ENCODE measurements around the gene BTBD2. TPM values are rescaled to one million over a fixed set of nuclear protein-coding genes. Genes with fewer than 3 reads are reported as not detected.

The BTBD2 gene
- total and polyA plus RNA-seq, 12 donors = 11.8 to 122 (median 78.1) TPM

GRCh38 chr19:2053601-2054389 lies 38.3 kb upstream of the BTBD2 start:
- peaks cover 29 to 35% of the 10 kb centered on the region in 2 donors for H3K4me1 ChIP-seq (replicated peaks in 1 of 2)
- peak in 5 of 7 donors; percentile 69 to 89 (median 75) for DNase-seq
- intact Hi-C loops (cut with DNase I) = no loop called here

DNA sequence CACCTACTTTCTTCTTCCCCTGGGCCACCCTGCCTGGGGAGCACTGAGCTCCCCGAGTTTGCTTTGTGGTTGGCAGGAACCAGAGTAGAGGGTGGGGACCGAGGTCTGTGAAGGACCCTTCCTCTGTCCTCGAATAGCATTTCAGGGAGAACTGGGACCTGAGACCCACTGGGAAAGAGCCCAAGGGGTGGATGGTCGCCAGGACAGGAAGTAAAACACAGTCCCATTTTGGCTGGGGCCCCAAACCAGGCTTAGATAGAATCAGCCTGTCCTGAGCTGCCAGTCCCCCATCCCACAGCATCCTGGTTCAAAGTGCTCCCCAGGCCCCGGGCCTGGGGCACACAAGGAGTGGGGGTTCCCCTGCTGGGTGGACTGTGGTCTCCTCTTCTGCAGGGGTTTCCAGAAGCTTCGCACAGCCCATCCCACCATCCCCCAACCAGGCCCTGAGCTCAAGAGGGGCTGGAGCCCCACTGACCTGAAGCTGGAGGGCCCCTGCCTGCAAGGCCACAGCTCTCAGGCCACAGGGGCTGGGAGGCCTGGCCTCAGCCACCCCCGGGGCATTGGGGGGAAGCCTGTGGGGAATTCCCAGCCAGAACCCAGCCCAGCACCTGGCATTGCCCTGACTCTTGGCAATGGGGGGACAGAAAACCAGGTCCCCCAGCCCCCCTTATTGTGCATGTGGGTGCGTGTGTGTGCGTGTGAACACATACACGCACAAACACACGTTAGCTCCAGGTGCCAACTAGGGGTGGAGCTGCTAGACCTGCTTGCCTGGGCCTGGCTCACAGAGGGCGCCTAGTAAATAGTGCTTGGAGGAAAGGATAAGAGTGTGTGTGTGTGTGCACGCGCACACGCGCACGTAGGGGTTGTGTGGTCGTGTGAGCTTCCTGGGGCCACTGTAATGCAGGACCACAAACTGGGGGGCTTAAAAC lies 36.5 kb upstream of the BTBD2 start:
- Histone ChIP-seq H3K27ac (peak overlapping the region in 4 of 5 donors; percentile 64 to 99 (median 98)), H3K4me1 (replicated peaks in 1 of 2) (peaks cover 46 to 51% of the 10 kb centered on the region in 2 donors), H3K4me3 (peak overlapping the region in 1 of 4 donors; percentile 99), H3K27me3 (no peaks in the 10 kb centered on the region), H3K9me3 (replicated peaks in 1 of 3) (no peaks in the 10 kb centered on the region), H3K36me3 (replicated peaks in 1 of 2) (peaks cover 0 to 12% of the 10 kb centered on the region in 2 donors)
- intact Hi-C loops (cut with DNase I) = no loop called here
- DNase-seq = peak in 3 of 7 donors; percentile 50 to 79 (median 69)
- WGBS, 4 donors = 48 to 58% (median 56%) methylated on average over 15 to 18 of the region's 18 CpGs
- TF ChIP-seq POLR2A (IDR thresholded peaks at IDR 0.05) = no peak
- TF ChIP-seq, protein P1, sequence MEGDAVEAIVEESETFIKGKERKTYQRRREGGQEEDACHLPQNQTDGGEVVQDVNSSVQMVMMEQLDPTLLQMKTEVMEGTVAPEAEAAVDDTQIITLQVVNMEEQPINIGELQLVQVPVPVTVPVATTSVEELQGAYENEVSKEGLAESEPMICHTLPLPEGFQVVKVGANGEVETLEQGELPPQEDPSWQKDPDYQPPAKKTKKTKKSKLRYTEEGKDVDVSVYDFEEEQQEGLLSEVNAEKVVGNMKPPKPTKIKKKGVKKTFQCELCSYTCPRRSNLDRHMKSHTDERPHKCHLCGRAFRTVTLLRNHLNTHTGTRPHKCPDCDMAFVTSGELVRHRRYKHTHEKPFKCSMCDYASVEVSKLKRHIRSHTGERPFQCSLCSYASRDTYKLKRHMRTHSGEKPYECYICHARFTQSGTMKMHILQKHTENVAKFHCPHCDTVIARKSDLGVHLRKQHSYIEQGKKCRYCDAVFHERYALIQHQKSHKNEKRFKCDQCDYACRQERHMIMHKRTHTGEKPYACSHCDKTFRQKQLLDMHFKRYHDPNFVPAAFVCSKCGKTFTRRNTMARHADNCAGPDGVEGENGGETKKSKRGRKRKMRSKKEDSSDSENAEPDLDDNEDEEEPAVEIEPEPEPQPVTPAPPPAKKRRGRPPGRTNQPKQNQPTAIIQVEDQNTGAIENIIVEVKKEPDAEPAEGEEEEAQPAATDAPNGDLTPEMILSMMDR (IDR thresholded peaks at IDR 0.05) = no peak

More at GRCh38 chr19:2053601-2054389, 38.3 kb upstream of the BTBD2 start:
- Histone ChIP-seq H3K36me3 (replicated peaks in 1 of 2) (peaks cover 0 to 5% of the 10 kb centered on the region in 2 donors), H3K4me3 (no peak overlapping the region), H3K9me3 (replicated peaks in 1 of 3) (no peaks in the 10 kb centered on the region), H3K27ac (peak overlapping the region in 2 of 5 donors; percentile 60 to 92), H3K27me3 (no peaks in the 10 kb centered on the region)
- WGBS, 4 donors = 79 to 83% (median 81%) methylated on average over 17 to 24 of the region's 24 CpGs
- TF ChIP-seq, protein P1 (IDR thresholded peaks at IDR 0.05) = no peak
- no peak for TF ChIP-seq POLR2A (IDR thresholded peaks at IDR 0.05)

GRCh38 chr19:2050991-2051772 lies 35.7 kb upstream of the BTBD2 start, which contains the start of gene MKNK2:
Gene MKNK2, minus strand, starts transcription at chr19:2051244. Its CDS starts 393 bp downstream, at chr19:2050851.
- TF ChIP-seq, protein P1 (IDR thresholded peaks at IDR 0.05) = peak in 4 of 6 experiments; percentile 34 to 76 (median 53)
- peak; percentile 98 to 99 for TF ChIP-seq POLR2A (IDR thresholded peaks at IDR 0.05)
- Histone ChIP-seq H3K27me3 (no peaks in the 10 kb centered on the region), H3K27ac (peak within 1 kb of the TSS; percentile 89 to 99 (median 98)), H3K36me3 (replicated peaks in 1 of 2) (peaks cover 0 to 19% of the 10 kb centered on the region in 2 donors), H3K4me1 (replicated peaks in 1 of 2) (peaks cover 52 to 57% of the 10 kb centered on the region in 2 donors), H3K9me3 (replicated peaks in 1 of 3) (no peaks in the 10 kb centered on the region), H3K4me3 (peak within 1 kb of the TSS; percentile 62 to 99 (median 88))
- intact Hi-C loops (cut with DNase I) = no loop called here
- peak; percentile 87 to 95 (median 92) for DNase-seq
- WGBS, 4 donors = 2 to 20% (median 3%) methylated on average over 5 to 92 of the region's 93 CpGs

All from adrenal gland (tissue), 12 donors.